ENCODE results near the gene POU6F1.
A peak's percentile ranks its signal among the peaks of the same experiment; 100 is the strongest.
"Not testable (repeated sequence)": the region's sequence is repeated elsewhere in the genome, so short reads cannot be mapped to it uniquely, and the experiment has no call there.

POU6F1 gene

GRCh38 chr12:51227112-51227511 is 9.2 kb upstream of the POU6F1 start:
- not testable (repeated sequence) for DNase-seq (ENCODE audit: low spot score)

DNA sequence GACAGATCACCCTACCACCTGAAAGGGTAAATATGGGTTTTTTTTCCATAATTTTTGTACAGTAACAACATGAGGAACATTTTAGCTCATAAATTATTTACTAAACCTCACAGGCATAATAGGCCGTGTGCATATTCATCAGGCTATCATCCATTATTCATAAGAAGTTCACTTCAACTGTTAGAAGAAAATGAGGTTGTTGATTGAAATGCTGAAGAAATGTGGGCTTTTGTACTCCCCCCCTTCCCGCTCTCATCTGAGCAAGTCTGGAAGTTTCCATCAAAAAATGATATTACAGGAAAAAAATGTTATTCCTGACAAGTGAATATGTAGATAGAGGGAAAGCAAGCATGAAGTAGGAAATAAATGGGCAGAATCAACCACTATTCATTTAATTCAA is 7.9 kb upstream of the POU6F1 start:
- no peak for DNase-seq (ENCODE audit: low spot score)

DNA sequence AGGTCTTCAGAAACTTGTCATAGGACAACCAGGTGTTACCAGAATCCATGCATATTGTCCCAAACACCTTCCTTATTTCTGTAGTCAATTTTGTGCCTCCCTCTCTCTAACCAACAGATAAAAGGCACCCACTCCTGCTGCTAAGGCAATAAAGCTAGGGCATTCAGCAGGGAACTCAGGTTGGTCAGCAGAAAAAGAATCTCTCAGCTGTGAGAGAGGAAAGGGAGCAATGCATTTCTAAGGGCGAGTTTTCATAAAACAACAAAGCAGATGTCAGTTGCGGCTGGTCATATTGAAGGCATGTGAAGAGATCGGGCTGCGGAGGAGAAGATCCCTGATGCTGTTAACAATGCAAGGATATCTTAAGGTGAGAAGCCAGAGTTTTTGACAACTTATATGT is 7.4 kb upstream of the POU6F1 start:
- DNase-seq (ENCODE audit: low spot score) = no peak

- DNase-seq (ENCODE audit: low spot score) = no peak
Observed at GRCh38 chr12:51224625-51225024, 6.8 kb upstream of the POU6F1 start.

DNA sequence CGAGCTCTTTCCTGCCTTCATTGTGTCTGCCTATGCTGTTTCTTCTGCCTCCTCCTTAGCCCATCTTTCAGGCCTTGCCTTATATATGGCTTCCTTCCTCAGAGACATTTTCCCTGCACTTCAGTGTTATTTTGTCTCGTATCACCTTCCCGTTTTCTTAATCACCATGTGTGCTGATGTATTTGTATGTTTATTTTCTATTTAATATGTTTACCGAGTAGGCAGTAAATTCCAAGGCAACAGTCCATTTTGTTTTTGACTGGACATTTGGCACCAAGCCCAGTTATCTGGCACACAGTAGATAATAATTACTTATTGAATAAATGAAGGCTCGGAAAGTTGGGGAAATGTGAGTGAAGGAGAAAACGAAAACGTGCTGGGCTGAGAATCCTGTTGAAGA is 4.6 kb upstream of the POU6F1 start:
- DNase-seq (ENCODE audit: low spot score) = no peak

DNA sequence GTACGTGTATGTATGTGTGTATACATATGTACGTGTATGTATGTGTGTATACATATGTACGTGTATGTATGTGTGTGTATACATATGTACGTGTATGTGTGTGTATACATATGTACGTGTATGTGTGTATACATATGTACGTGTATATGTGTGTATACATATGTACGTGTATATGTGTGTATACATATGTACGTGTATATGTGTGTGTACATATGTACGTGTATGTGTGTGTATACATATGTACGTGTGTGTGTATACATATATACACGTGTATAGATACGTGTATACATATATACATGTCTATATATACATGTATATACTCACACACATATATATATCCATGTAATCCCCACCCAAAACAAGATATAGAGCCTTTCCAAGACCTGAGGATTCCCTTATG is 2.0 kb upstream of the POU6F1 start:
- not testable (repeated sequence) for DNase-seq (ENCODE audit: low spot score)

GRCh38 chr12:51219322-51219721 is 1.5 kb upstream of the POU6F1 start:
- no peak for DNase-seq (ENCODE audit: low spot score)

DNA sequence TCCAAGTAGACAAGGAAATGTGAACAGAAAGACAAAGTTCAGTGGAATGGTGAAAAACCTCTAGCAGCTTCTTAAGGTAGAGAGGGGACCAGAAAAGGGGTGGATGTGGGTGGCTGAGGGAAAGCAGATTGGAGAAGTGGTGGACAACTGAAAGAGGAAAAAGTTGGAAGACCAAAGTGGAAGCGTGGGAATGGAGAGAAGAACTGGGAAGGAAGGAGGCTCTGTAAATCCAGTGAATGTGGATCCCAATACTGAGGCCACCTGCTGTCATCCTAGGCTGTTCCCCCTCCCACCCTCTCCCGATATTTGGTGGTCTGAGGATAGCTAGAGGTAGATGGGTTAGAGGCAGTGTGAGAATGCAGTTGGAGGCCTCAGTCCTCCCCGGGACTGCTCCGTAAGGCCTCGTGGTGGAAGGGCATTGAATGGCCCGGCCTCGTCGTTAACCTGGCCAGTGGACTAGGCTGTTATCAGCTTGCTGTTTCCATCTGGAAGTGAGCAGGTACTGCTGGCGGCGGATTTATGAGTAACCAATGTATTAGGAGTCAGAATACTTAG is 822 bp upstream of the POU6F1 start:
- no peak for DNase-seq (ENCODE audit: low spot score)

GRCh38 chr12:51217133-51217967 is 512 bp downstream of the POU6F1 start:
- DNase-seq (ENCODE audit: low spot score) = peak; percentile 80

DNA sequence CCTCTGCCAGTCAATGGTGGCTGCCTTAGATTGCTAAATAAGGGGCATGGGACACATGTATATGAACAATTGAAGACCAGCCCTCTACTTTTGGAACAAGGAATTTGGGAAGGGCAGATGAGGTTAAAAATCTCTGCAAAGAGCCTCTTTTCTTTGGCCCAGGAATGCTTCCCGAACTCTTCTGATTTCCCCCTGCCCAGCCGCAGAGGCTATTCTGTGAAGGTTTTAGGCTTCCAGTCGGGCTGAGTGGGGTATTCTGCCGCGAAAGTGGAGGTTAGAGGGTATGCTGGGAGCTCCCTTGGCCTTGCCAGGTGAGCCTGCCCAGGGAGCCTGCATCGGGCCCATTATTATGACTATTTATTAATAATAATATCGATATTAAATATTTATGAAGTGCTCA is 1.2 kb downstream of the POU6F1 start:
- no peak for DNase-seq (ENCODE audit: low spot score)

- DNase-seq (ENCODE audit: low spot score) = no peak
Observed at GRCh38 chr12:51214895-51215294, 3.0 kb downstream of the POU6F1 start.

DNA sequence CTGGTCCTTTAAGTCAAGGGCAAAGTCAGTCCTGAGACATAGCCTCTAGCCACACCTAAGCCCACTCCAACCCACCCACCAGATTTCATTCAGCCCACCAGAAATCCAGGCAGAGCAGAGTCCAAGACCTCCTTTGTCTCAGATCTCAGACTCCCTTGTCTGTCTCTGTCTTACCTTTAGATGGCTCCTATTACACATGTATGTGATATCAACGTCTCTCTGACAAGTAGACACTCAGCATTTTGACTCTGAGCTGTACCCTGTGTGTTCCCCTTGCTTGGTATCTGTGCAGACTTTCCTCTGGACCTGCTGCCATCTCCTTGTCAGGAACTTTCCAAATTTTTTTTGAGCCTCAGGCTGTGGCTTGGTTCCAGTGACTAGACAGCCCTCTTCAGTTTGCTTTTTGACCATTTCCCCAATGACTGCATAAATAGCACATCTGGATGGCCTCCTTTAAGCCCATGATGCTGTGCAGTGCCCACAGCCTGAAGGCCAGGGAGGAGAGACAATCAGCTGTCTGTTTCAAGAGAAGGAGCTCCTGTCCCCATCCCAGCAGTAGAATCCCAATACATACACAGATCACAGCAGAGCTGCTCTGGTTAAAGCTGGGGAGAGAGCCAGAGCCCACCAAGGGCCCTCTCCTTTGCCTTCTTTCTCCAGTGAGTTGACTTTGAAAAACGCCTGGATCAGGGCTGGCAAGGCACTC is 7.0 kb downstream of the POU6F1 start:
- DNase-seq (ENCODE audit: low spot score) = no peak

DNA sequence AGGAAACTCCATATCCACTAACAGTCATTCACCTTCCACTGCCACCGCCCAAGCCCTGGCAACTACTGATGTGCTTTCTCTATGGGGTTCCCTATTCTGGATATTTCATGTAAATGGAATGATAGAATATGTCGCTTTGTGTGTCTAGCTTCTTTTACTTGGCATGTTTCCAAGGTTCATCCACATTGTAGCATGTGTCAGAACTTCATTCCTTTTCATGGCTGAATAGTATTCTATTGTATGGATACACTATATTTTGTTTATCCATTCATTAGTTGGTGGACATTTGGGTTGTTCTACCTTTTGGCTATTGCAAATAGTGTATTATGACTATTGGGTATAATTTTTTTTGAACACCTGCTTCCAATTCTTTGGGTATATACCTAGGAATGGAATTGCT is 8.6 kb downstream of the POU6F1 start:
- no peak for DNase-seq (ENCODE audit: low spot score)

GRCh38 chr12:51208016-51208660 is 9.7 kb downstream of the POU6F1 start:
- DNase-seq (ENCODE audit: low spot score) = no peak

- DNase-seq (ENCODE audit: low spot score) = no peak
Observed at GRCh38 chr12:51205350-51205749, 12.5 kb downstream of the POU6F1 start.

- no peak for DNase-seq (ENCODE audit: low spot score)
Observed at GRCh38 chr12:51202718-51203117, 15.1 kb downstream of the POU6F1 start.

DNA sequence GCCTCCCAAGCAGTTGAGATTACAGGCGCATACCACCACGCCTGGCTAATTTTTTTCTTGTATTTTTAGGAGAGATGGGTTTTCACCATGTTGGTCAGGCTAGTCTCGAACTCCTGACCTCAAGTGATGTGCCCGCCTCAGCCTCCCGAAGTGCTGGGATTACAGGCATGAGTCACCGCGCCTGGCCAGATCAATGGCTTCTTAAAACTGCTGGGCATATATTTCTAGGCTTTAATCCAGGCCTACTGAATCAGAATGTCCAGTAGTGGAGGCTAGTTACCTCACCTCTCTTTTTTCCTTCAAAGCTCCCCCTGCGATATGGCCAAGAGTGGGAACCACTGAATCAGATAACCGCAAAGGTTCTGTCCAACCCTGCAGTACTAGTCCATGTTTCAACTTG is 17.1 kb downstream of the POU6F1 start:
- DNase-seq (ENCODE audit: low spot score) = no peak

DNA sequence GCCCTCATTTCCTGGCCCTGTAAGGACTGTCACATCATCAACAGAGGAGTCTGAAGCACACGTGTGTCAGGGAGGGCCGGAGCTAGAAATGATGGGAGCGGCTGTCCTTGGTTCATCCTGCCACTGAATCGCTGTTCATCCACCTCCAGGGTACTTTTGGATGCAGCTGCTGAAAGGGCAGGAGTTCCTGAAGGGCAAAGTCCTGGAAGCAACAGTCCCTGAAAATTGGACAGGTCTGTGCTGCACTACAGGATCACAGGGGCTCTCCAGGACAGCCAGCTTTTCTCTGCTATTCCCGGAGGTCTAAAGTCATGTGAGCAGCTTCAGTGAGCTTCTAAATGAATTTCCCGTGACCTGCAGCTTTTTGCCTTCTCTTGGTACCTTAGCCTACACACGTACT is 17.7 kb downstream of the POU6F1 start:
- no peak for DNase-seq (ENCODE audit: low spot score)

GRCh38 chr12:51199366-51199945 is 18.4 kb downstream of the POU6F1 start:
- DNase-seq (ENCODE audit: low spot score) = no peak

DNA sequence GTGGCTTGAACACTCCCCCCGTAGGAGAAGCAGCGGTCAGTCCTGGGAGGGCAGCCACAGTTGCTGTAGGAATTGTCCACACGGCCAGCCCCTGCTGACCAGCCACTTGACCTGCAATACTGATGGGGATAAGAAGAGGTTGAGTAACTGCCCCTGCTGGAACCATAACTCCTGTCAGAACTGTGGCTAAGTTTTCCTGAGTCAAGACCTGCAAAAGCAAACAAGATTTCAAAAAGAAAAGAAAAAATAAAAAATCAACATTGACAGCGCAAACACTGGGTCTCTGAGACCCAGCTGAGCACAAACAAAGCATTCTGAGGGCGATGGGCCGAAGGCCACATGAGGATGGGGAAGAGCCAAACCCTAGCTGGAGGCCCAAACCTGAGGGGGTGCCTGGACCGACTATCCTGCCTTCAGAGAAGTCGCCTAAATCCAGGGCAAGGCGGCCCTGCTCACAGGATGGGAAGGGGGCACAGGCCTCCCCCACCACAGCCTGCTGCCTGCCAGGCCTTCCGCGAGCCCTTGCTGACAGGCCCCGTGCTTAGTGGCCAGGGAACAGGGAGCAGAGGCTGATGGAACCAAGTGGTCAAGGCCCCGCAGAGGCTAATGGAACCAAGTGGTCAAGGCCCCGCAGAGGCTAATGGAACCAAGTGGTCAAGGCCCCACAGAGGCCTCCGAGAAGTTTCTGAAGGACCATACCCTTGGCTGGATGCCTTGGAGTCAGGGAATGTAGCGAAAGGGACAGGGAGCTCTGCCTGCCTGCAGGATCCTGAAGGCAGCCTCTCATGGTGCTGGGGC is 19.1 kb downstream of the POU6F1 start:
- DNase-seq (ENCODE audit: low spot score) = no peak

GRCh38 chr12:51197736-51198567 is 19.9 kb downstream of the POU6F1 start:
- DNase-seq (ENCODE audit: low spot score) = no peak

All from germinal center (tissue), 1 donor.